GM19351 (cell line): ENCODE results near the gene GOLGA3.
"Not testable (repeated sequence)": the region's sequence is repeated elsewhere in the genome, so short reads cannot be mapped to it uniquely, and the experiment has no call there.

ENCODE experiments used
- ATAC-seq: cut with Tn5 transposase; IDR thresholded peaks from one replicate; pipeline ENCODE4 v1.9.1; 2021; ENCODE audit warnings: mild to moderate bottlenecking, moderate library complexity; ENCODE audit not compliant: unreplicated experiment

Gene GOLGA3, protein sequence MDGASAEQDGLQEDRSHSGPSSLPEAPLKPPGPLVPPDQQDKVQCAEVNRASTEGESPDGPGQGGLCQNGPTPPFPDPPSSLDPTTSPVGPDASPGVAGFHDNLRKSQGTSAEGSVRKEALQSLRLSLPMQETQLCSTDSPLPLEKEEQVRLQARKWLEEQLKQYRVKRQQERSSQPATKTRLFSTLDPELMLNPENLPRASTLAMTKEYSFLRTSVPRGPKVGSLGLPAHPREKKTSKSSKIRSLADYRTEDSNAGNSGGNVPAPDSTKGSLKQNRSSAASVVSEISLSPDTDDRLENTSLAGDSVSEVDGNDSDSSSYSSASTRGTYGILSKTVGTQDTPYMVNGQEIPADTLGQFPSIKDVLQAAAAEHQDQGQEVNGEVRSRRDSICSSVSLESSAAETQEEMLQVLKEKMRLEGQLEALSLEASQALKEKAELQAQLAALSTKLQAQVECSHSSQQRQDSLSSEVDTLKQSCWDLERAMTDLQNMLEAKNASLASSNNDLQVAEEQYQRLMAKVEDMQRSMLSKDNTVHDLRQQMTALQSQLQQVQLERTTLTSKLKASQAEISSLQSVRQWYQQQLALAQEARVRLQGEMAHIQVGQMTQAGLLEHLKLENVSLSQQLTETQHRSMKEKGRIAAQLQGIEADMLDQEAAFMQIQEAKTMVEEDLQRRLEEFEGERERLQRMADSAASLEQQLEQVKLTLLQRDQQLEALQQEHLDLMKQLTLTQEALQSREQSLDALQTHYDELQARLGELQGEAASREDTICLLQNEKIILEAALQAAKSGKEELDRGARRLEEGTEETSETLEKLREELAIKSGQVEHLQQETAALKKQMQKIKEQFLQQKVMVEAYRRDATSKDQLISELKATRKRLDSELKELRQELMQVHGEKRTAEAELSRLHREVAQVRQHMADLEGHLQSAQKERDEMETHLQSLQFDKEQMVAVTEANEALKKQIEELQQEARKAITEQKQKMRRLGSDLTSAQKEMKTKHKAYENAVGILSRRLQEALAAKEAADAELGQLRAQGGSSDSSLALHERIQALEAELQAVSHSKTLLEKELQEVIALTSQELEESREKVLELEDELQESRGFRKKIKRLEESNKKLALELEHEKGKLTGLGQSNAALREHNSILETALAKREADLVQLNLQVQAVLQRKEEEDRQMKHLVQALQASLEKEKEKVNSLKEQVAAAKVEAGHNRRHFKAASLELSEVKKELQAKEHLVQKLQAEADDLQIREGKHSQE (N-terminal part only)

DNA sequence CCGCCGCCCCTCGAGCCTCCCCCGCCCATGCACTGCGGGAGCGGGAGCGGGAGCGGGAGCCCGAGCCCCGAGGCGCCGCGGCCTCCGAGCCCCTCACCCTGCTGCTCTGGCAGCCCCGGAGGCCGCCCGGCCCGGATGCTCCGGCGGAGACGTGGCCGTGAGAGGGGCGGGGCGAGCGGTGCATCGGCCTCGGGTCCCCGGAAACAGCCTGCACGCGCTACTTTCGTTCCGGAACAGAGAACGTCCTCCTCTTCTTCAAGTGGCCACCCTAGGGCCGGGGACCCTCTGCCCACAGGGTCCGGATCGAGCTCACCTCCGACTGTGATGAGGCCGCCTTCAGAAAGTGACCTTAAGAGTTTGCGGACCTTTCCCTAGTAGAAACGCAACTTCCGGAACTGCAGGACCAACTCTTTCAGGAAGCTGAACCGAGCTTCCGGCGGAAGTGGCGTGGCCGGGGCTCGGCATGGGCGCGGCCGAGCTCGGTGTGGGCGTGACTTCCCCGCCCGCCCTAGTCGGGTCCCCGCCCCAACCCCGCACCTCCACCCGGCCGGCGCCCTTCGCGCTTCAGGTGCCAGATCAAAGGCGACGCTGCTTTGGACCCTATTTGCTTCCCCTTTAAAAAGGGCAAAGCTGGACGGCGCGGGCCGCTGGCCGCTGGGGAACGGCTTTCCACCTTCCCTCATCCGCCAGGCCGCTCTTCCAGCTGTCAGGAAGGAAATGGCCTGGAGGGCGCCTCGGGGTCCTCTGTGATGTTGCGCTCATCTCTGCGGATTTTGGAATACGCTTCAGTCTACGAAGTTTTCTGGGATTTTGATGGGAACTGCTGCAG lies at the start of gene GOLGA3:
Gene GOLGA3, minus strand, starts transcription at position 164 of the 829 bp plus-strand sequence. CDS start 6,741 bp downstream, outside the sequence.
- peak; percentile 94 for ATAC-seq

DNA sequence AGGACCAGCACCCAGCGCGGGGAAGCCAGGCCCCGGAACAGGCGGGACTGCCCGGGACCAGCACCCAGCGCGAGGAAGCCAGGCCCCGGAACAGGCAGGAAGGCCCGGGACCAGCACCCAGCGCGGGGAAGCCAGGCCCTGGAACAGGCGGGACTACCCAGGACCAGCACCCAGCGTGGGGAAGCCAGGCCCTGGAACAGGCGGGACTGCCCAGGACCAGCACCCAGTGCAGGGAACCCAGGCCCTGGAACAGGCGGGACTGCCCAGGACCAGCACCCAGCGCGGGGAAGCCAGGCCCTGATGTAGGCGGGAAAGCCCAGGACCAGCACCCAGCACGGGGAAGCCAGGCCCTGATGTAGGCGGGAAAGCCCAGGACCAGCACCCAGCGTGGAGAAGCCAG lies 46.0 kb upstream of the GOLGA3 start:
- not testable (repeated sequence) for ATAC-seq

DNA sequence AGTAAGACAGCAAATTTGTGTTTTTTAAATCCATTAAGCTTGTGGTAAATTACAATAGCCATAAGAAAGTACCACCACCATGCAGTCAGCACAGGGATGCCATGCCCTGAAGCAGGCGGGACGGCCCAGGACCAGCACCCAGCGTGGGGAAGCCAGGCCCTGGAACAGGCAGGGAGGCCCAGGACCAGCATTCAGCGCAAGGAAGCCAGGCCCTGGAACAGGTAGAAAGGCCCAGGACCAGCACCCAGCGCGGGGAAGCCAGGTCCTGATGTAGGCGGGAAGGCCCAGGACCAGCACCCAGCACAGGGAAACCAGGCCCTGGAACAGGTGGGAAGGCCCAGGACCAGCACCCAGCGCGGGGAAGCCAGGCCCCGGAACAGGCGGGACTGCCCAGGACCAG lies 45.5 kb upstream of the GOLGA3 start:
- ATAC-seq, result no peak

DNA sequence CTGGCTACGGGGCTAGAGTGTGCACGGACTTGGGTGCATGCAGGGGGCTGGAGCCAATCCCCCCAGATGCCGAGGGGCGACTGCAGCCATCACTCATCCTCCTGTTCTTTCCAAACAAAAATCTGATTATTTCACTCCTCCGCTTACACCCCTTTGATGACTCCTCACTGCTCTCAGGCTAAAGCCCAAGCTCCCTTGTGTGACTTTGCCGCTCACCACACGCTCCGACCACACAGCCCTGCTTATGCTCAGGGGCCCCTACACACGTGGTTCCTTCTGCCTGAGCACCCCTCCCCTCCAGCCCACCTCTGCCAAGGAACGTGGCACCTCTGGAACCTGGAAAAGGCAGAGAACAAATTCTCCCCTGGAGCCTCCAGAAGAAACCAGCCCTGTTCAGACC lies 45.1 kb upstream of the GOLGA3 start:
- no peak for ATAC-seq

DNA sequence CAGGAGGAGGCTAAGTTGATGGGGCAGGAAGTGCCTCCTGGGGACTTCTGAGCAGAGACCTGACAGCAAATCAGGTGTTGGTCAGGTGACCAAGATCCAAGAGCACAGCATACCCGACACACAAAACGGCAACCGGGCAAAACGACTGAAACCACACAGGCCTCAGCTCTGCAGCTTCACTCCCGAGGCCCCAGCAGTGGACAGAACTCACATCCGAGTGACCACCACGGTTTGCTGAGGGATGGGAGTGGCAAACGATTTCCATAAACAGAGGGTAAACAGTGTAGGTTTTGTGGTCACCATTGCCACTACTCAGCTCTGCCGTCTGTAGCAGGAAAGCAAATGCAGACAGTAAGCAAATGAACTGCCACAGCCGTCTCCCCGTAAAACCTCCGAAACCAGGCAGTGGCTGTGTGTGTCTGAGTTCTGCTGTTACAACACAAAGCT lies 44.3 kb upstream of the GOLGA3 start:
- no peak for ATAC-seq

DNA sequence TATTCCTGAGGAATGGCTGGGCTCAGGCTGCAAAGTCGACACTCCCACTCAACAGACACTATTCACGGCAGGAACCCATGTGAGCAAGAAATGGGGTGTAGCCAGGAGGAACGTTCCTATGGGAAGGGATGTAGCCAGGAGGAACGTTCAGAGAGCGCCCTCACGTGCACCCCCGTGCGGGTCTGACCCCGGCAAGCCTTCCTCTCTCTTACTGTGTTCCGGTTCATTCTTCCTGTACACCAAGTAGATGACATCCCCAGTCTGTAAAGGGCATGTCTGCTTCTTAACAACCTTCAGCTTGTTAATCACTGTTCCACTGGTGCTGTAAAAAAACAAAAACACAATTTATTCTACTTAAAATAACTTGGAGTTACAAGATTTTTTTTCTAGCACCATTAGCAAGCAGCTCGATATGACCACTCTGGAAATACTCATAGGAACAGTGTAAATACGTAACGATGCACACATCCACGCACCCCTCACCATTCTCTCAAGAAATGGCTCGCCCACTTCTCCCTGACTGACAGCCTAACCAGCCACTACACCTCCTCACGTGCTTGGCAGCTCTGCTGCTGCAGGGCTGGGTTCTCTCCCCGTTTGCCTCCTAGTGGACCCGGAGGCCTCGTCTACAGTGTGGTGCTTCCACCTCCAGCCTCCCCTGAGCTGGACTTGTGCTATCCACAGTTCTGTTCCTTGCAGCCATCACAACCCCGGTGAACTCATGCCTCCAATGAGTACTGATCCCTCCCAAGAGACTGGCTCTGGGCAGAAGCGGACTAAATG lies 43.6 kb upstream of the GOLGA3 start:
- no peak for ATAC-seq

DNA sequence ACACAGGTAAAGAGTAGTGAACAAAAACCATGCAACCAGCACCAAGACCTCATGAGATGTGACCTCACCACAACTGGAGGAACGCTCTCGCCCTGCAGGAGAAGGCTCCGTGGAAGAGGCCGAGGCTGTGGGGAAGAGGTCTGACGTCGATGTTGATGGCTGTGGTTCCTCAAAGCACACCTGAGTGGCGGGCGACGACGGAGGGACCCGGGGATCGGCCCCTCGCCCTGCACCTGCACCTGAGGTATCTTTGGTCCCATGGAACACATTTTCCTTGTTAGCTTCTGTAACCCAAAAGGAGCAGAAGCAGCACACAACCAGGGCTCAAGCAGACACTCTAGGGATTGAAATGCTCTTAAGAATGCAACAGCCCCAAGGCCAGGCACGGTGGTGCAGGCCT lies 40.9 kb upstream of the GOLGA3 start:
- no peak for ATAC-seq

DNA sequence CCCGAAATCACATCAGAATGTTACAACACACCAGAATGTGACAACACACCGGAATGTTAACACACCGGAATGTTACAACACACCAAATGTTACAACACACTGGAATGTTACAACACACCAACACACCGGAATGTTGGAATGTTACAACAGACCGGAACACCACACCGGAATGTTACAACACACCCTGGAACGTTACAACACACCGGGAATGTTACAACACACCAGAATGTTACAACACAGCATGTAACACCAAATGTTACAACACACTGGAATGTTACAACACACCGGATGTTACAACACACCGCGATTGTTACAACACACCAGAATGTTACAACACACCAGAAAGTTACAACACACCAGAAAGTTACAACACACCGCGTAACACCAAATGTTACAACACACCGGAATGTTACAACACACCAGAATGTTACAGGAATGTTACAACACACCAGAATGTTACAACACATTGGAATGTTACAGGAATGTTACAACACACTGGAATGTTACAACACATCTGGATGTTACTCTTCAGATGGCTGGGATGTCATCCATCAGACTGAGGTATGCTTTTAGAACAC lies 37.7 kb upstream of the GOLGA3 start:
- no peak for ATAC-seq

DNA sequence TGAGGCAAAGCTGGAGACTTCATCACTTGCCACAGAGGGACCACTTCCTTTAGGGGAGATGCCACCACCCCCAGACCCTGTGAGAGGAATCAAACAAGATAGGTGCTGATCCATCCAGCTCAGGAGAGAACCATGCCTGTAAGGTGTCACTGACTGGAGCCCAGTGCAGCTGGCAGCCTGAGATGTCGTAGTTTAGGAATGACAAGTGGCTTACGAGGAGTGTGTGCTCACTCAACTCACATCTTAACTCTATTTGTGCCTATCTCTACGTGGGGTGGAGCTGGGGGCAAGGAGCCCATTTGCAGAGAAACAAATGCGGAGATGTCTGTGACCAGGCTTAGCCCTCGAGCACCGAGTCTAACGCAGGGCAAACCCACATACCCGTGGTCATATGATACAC lies 32.9 kb upstream of the GOLGA3 start:
- no peak for ATAC-seq

DNA sequence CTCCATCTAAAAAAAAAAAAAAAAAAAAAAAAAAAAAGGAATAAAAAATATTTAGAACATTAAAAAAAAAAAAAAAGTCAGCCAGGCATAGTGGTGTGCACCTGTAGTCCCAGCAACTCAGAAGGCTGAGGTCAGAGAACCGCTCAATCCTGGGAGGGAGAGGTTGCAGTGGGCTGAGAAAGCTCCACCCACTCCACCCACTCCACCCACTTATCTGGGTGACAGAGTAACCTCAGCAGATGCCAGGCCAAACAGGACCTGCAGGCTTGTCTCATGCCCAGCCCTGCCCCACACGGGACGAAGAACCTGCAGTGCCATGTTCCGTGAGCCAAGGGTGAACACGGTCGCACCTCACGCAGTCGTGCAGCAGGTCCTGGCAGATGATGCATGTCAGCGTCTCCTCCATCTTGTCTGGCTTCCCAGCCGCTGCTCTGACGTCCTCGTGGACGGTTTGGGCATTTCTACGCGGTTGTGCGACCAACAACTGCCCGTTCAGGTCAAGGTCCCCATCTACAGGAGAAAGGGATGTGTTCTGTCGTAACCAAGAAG lies 30.1 kb upstream of the GOLGA3 start:
- no peak for ATAC-seq

DNA sequence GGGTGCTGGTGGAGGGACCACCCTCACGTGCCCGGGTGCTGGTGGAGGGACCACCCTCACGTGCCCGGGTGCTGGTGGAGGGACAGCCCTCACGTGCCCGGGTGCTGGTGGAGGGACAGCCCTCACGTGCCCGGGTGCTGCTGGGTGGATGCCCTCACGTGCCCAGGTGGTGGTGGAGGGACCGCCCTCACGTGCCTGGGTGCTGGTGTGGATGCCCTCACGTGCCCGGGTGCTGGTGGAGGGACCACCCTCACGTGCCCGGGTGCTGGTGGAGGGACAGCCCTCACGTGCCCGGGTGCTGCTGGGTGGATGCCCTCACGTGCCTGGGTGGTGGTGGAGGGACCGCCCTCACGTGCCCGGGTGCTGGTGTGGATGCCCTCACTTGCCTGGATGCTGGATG lies 28.4 kb upstream of the GOLGA3 start:
- not testable (repeated sequence) for ATAC-seq

DNA sequence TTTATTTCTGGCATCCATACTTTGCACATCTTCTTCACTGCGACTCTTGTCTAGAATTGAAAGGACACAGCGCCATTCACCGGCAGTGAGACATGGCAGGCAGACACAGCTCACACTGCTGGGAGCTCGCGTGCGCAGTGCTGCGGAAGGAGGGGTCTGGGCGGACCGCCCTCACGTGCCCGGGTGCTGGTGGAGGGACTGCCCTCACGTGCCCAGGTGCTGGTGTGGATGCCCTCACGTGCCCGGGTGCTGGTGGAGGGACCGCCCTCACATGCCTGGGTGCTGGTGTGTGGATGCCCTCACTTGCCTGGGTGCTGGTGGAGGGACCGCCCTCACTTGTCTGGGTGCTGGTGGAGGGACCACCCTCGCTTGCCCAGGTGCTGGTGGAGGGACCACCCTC lies 27.9 kb upstream of the GOLGA3 start:
- no peak for ATAC-seq

DNA sequence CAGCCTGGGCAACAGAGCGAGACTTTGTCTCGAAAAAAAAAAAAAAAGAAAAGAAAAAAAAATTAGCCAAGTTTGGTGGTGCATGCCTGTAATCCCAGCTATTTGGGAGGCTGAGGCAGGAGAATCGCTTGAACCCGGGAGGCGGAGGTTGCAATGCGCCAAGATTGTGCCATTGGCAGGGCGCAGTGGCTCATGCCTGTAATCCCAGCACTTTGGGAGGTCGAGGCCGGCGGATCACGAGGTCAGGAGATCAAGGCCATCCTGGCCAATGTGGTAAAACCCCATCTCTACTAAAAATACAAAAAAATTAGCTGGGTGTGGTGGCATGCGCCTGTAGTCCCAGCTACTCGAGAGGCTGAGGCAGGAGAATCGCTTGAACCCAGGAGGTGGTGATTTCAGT lies 26.5 kb upstream of the GOLGA3 start:
- not testable (repeated sequence) for ATAC-seq

DNA sequence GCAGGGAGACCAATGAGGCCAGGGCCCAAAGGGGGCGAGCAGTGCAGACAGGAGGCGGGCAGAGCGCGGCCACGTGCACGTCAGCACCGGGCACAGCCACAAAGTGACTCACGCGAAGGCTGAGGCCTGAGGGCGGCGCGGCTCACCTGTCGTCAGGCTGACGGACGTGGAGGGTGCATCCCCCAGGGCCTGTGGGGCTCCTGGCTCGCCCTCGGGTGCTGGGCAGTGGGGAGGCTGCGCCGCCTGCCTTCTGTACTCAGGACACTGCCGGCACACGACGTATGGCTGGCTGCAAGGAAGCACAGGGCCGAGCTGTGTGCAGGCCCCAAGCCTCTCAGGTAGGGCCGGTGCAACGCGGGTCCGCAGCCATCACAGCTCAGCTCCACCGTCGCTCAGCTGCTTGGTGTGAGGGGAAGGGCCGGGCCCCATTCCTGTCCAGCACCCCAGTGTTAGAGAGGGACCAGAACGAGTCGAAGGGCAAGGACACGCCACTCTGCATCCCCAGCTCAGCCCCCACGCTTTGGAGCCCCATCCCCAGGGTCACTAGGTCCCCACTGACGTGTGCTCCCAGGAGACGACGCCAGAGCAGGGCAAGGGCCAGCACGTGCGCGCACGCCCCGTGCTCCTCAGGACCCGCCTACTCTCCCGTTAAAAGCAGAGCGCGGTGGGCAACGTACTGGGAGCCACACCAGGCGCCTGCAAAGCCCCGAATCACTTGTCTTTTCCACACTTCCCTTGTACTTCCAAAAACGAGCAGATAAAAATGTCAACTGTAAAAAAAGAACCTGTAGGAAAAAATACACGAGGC lies 24.8 kb upstream of the GOLGA3 start:
- ATAC-seq, result no peak

DNA sequence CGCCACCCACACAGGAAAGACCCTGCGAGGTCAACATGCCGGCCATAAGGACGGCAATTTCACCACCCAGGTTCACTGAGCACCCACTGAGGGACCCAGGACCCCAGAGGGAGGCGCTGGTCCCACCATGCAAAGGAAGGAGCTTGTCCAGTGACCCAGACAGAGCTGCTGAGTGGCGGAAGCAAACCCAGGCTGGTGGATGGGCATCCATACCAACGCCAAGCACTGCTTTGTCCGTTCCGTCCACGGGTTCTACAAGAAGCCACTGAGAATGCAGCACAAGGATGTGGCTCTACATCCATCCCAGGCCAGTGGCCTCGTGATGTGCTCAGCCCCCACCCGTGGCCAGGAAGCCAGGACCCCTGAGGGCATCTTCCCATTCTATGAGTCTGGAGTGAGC lies 23.8 kb upstream of the GOLGA3 start:
- no peak for ATAC-seq

DNA sequence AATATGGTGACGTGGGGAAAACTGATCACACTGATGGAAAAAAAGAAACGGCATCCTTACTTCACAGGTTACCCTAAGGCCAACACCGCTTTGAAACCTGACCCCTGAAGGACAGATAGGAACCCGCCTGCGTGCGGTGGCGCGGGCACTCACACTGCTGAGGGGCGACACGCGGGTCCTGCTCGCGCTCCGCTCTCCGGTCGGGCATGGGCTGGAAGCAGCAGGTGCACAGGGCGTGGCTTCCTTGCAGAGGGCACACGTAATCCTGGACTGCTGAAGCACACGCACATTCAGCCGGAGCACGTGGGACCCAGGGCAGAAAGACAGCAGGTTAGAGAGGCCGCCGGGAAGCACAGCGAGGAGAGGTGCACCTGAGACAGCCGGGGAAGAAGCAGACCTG lies 22.8 kb upstream of the GOLGA3 start:
- no peak for ATAC-seq

DNA sequence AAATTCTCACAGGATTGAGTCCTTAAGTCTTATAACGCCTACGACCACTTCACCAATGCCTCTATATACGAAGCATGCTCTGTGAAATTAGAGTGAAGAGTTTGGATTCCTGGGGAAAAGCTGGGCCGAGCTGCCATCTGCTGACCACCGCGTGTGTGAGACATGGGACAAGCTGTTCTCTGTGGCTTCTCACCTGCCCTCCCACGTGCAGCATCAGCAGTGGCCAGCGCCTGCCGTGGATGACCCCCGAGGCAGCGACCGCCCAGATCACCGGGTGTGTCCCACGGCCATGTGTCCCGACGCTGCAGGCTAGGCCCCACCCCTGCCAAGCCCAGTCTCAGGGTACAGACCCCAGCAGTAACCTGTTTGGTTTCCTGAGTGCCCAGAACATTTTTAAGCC lies 21.6 kb upstream of the GOLGA3 start:
- no peak for ATAC-seq

DNA sequence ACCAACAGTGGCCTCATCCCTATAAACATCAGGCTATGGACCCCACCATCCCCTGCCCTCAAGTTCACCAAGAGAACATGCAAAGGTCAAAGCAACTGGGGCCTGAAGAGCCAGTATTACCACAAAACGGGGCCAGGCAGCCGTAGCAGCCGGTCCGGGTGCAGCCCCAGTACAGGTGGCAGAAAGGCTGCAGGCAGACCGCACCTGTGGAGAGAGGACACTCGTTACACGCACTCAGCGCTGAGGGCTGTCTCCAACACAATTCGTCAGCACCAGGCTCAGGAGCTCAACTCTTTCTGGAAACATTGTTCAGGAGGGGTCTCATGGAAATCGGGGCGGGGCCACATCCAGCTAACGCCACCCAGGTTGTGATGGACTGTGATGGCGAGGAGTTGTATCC lies 19.9 kb upstream of the GOLGA3 start:
- ATAC-seq, result no peak
